Thoracic aorta (tissue), 2 donors: ENCODE data around the gene ADARB1. TPM values are rescaled to one million over a fixed set of nuclear protein-coding genes. Genes with fewer than 3 reads are reported as not detected.

Experiments
- ATAC-seq: fragments of 150-250 bp; one replicate; pipeline ENCODE4 v1.8.0; 2017; ENCODE audit warnings: low read depth; ENCODE audit not compliant: insufficient number of reproducible peaks, low FRiP score
- DNase-seq: peaks from one replicate; pipeline ENCODE4 v3.0.0-alpha.2; 2020; ENCODE audit warnings: low spot score
- H3K27ac ChIP-seq, 2 donors: fragments of 200-600 bp; sonication (generic); 1 replicate in 1 of 2; 2 replicates in 1 of 2; pipeline ENCODE4 v1.5.1; 2016; ENCODE audit warnings: mild to moderate bottlenecking in 2 of 2, moderate library complexity in 2 of 2
- H3K27me3 ChIP-seq: fragments of 200-600 bp; sonication (generic); replicated peaks from 2 replicates; pipeline ENCODE4 v1.6.0; 2016; ENCODE audit warnings: mild to moderate bottlenecking; ENCODE audit not compliant: insufficient read depth
- H3K36me3 ChIP-seq: fragments of 200-600 bp; sonication (generic); one replicate; pipeline ENCODE4 v1.5.1; 2016
- H3K4me1 ChIP-seq, 2 donors: fragments of 200-600 bp; sonication (generic); 1 replicate in 1 of 2; 2 replicates in 1 of 2; pipeline versions ENCODE4 v1.5.1 to v1.6.0; 2016; ENCODE audit warnings: low read depth in 2 of 2, mild to moderate bottlenecking in 1 of 2; ENCODE audit not compliant: control insufficient read depth in 1 of 2
- H3K4me3 ChIP-seq: fragments of 200-600 bp; sonication (generic); 2 replicates; pipeline ENCODE4 v1.5.1; 2016; ENCODE audit warnings: mild to moderate bottlenecking
- H3K9me3 ChIP-seq: fragments of 200-600 bp; sonication (generic); 2 replicates; pipeline ENCODE4 v1.5.1; 2016
- CTCF ChIP-seq: fragments of 200-600 bp; sonication (generic); IDR thresholded peaks from one replicate; pipeline ENCODE4 v1.5.1; 2019; ENCODE audit warnings: antibody characterized with exemption
- total RNA-seq, 2 donors: library from RNA; depleted of rRNA; stranded (reverse); fragments of >200 nt; gene quantifications; one replicate each; pipeline versions ENCODE4 v1.1.0 to v1.2.3, GENCODE V29; 2016

ADARB1 gene
- total RNA-seq, 2 donors from 2014 or later, result 124 to 201 TPM

- Histone ChIP-seq H3K27ac (no peak overlapping the region), H3K4me1 (peaks cover 0 to 24% of the 10 kb centered on the region in 2 donors)
- DNase-seq, result no peak
These were observed 43.7 kb downstream of the ADARB1 start for GRCh38 chr21:45118099-45118498.

DNA sequence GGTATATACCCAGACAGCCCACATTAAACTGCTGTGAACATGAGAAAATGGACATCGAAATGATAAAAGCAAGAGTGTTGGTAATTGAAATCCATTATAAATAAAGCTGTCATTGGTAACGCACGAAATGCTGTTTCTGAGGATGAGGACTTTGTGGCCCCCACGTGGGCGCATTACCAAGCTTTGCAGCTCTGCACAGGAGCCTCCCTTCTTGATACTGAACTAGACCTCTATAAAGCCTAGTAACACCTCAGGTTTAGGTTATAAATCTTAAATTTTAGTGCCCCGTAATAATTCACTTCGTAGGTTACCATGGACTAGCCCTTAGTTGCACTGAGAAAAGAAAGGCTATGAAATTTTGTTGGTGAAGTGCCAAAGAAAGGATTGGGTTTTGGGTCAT, 45.4 kb downstream of the ADARB1 start:
- Histone ChIP-seq H3K9me3 (no peaks in the 10 kb centered on the region), H3K4me1 (peaks cover 0 to 9% of the 10 kb centered on the region in 2 donors), H3K27me3 (no peaks in the 10 kb centered on the region), H3K36me3 (no peaks in the 10 kb centered on the region), H3K27ac (no peak overlapping the region), H3K4me3 (no peak overlapping the region)
- DNase-seq (no peak), ATAC-seq (no peak)
- TF ChIP-seq CTCF, result no peak

More at GRCh38 chr21:45118099-45118498, 43.7 kb downstream of the ADARB1 start:
- Histone ChIP-seq H3K27me3 (no peaks in the 10 kb centered on the region), H3K36me3 (no peaks in the 10 kb centered on the region), H3K9me3 (no peaks in the 10 kb centered on the region), H3K4me3 (no peak overlapping the region)
- ATAC-seq, result no peak
- no peak for TF ChIP-seq CTCF

DNA sequence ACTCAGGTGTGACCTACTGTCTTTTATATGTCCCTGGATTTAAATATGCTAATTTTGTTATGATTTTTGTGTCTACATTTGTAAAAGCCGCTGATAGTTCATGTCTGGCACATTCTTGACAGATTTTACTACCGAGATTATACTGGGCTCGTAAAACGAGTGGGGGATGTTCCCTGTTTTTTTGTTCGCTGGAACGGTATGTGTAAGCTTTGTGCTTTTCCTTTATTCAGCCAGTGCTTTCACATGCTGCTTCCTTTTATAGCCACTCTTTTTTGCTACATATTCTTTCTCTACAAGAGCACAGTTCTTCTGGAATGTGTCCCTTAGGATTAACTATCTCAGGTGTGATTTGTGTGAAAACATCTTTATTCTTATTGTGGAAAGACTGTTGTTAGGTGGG, 46.6 kb downstream of the ADARB1 start:
- H3K4me1 ChIP-seq, result peaks cover 3 to 6% of the 10 kb centered on the region in 2 donors
- H3K36me3 ChIP-seq, result no peaks in the 10 kb centered on the region
- ATAC-seq (no peak), DNase-seq (no peak)
- no peak overlapping the region for H3K4me3 ChIP-seq
- TF ChIP-seq CTCF, result no peak
- H3K27ac ChIP-seq, result no peak overlapping the region
- no peaks in the 10 kb centered on the region for H3K27me3 ChIP-seq
- H3K9me3 ChIP-seq, result no peaks in the 10 kb centered on the region

GRCh38 chr21:45122030-45122429, 47.6 kb downstream of the ADARB1 start:
- Histone ChIP-seq H3K27ac (no peak overlapping the region), H3K36me3 (no peaks in the 10 kb centered on the region), H3K27me3 (no peaks in the 10 kb centered on the region), H3K9me3 (no peaks in the 10 kb centered on the region), H3K4me3 (no peak overlapping the region), H3K4me1 (peaks cover 3 to 10% of the 10 kb centered on the region in 2 donors)
- ATAC-seq (no peak), DNase-seq (no peak)
- TF ChIP-seq CTCF, result no peak

GRCh38 chr21:45122432-45123132, 48.2 kb downstream of the ADARB1 start:
- Histone ChIP-seq H3K4me3 (no peak overlapping the region), H3K9me3 (no peaks in the 10 kb centered on the region), H3K27me3 (no peaks in the 10 kb centered on the region), H3K27ac (no peak overlapping the region), H3K4me1 (peaks cover 3 to 11% of the 10 kb centered on the region in 2 donors), H3K36me3 (no peaks in the 10 kb centered on the region)
- no peak for DNase-seq
- ATAC-seq, result no peak
- TF ChIP-seq CTCF, result no peak
